ENCODE data around the gene DRAXIN. TPM values are rescaled to one million over a fixed set of nuclear protein-coding genes. Genes with fewer than 3 reads are reported as not detected.

DRAXIN gene
- total RNA-seq, 1 experiment from 2014 or later, result 20.5 TPM

DNA sequence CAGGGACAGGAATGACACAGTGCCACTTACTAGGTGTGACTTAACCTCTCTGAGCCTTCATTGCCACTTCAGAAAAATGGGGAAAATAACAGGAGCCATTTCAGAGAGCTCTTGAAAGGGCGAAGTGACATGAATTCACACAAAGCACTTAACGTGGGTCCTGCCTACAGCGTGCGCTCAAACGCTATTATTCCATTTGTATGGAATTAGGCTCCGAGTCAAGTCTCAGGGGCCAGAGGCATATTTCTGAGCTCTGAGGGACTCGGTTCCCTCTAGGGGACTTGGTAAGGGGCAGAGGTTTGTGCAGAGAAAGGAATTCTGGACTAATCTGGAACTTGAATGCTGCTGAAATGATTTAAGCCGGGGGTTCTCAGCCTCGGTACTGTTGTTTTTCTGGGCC lies 14.1 kb downstream of the DRAXIN start:
- no peak overlapping the region for H3K27ac ChIP-seq (ENCODE audit: insufficient read length, low read depth, low read length)

More for the DNA sequence above, 14.1 kb downstream of the DRAXIN start:
- Histone ChIP-seq H2AK5ac (ENCODE audit: insufficient read length, low read length) (no peak overlapping the region), H3K56ac (ENCODE audit: insufficient read length, low read depth, low read length) (no peak overlapping the region), H2AFZ (ENCODE audit: low read length) (no peak overlapping the region), H3K23me2 (ENCODE audit: insufficient read length, low read depth, low read length, poor library complexity, severe bottlenecking) (peaks cover 5% of the 10 kb centered on the region), H2BK5ac (ENCODE audit: insufficient read length, low read length) (no peak overlapping the region), H3K18ac (ENCODE audit: insufficient read length, low read depth, low read length) (no peak overlapping the region), H2BK15ac (ENCODE audit: low read depth, low read length) (no peak overlapping the region), H3K9me3 (ENCODE audit: control insufficient read depth, low read depth, low read length) (no peaks in the 10 kb centered on the region), H4K91ac (ENCODE audit: insufficient read length, low read depth, low read length) (no peak overlapping the region), H3K4me2 (ENCODE audit: insufficient read depth, insufficient read length, low read length) (no peak overlapping the region), H3K79me1 (ENCODE audit: insufficient read depth, low read depth, low read length, poor library complexity, severe bottlenecking) (no peaks in the 10 kb centered on the region), H4K5ac (ENCODE audit: insufficient read length, low read depth, low read length) (no peak overlapping the region), H3K79me2 (ENCODE audit: insufficient read depth, low read length) (no peaks in the 10 kb centered on the region; the same call in 1 of the 2 replicates), H3K27me3 (ENCODE audit: insufficient read depth, low read length) (no peaks in the 10 kb centered on the region), H3K9ac (ENCODE audit: extremely low read depth, insufficient read length, low read length) (no peak overlapping the region), H2BK120ac (ENCODE audit: low read depth, low read length, poor library complexity, severe bottlenecking) (no peak overlapping the region), H3K4ac (ENCODE audit: low read depth, low read length) (no peak overlapping the region), H3T11ph (ENCODE audit: low read length) (no peak overlapping the region), H2BK12ac (ENCODE audit: insufficient read length, low read depth, low read length) (no peak overlapping the region), H3K23ac (ENCODE audit: insufficient read length, low read depth, low read length) (no peak overlapping the region), H2BK20ac (ENCODE audit: low read depth, low read length, poor library complexity, severe bottlenecking) (no peak overlapping the region), H3K14ac (ENCODE audit: insufficient read depth, low read length) (no peak overlapping the region), H4K8ac (replicated peaks; ENCODE audit: insufficient read length, low read depth, low read length) (no peak overlapping the region), H4K20me1 (ENCODE audit: control insufficient read depth, insufficient read depth, insufficient read length) (peaks cover 8% of the 10 kb centered on the region), H3K4me1 (ENCODE audit: insufficient read depth, low read length) (peaks cover 8% of the 10 kb centered on the region; the same call in 1 of the 2 replicates)
- no peaks in the 10 kb centered on the region for H3K9me3 Mint-ChIP-seq
- no peaks in the 10 kb centered on the region for H3K27me3 Mint-ChIP-seq (ENCODE audit: low read depth)
- H3K27ac Mint-ChIP-seq, result peak overlapping the region in 2 of 3 experiments; percentile 16 to 56; a peak in 3 of 7 replicates
- WGBS (ENCODE audit: extremely low coverage, insufficient read length, low lambda C conversion rate), result no CpG with 5 or more reads among the region's 9 CpGs
- TF ChIP-seq, protein P1, sequence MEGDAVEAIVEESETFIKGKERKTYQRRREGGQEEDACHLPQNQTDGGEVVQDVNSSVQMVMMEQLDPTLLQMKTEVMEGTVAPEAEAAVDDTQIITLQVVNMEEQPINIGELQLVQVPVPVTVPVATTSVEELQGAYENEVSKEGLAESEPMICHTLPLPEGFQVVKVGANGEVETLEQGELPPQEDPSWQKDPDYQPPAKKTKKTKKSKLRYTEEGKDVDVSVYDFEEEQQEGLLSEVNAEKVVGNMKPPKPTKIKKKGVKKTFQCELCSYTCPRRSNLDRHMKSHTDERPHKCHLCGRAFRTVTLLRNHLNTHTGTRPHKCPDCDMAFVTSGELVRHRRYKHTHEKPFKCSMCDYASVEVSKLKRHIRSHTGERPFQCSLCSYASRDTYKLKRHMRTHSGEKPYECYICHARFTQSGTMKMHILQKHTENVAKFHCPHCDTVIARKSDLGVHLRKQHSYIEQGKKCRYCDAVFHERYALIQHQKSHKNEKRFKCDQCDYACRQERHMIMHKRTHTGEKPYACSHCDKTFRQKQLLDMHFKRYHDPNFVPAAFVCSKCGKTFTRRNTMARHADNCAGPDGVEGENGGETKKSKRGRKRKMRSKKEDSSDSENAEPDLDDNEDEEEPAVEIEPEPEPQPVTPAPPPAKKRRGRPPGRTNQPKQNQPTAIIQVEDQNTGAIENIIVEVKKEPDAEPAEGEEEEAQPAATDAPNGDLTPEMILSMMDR (conservative IDR thresholded peaks at IDR 0.05), result no peak
- peaks cover 9 to 21% (median 10%) of the 10 kb centered on the region in 3 experiments for H3K36me3 Mint-ChIP-seq (ENCODE audit: insufficient read depth in 1 of 3, low read depth in 3 of 3)
- H3K4me3 Mint-ChIP-seq, result 0 out of 5 replicates have a peak overlapping the region, but pooled peaks of 1 of the 2 experiments have one; percentile 20
- H3K4me1 Mint-ChIP-seq, result peaks cover 53 to 60% of the 10 kb centered on the region in 2 experiments
- DNase-seq, result no peak

Data from H9 (cell line).